HG03442 (cell line): ENCODE results near the gene ATP2C1.

ENCODE experiments used
- ATAC-seq: cut with Tn5 transposase; IDR thresholded peaks from one replicate; pipeline ENCODE4 v1.9.1; 2021; ENCODE audit warnings: mild to moderate bottlenecking, moderate library complexity; ENCODE audit not compliant: unreplicated experiment

The ATP2C1 gene

GRCh38 chr3:130974201-130974600 lies 80.3 kb downstream of the ATP2C1 start:
- ATAC-seq = no peak

- ATAC-seq = no peak
Observed at GRCh38 chr3:130975251-130975650, 81.4 kb downstream of the ATP2C1 start.

- ATAC-seq = no peak
Observed at GRCh38 chr3:130976706-130977105, 82.8 kb downstream of the ATP2C1 start.

- no peak for ATAC-seq
Observed at GRCh38 chr3:130979117-130979516, 85.2 kb downstream of the ATP2C1 start.

- ATAC-seq = no peak
Observed at GRCh38 chr3:130981469-130981868, 87.6 kb downstream of the ATP2C1 start.

- ATAC-seq = no peak
Observed at GRCh38 chr3:130990282-130990681, 96.4 kb downstream of the ATP2C1 start.

DNA sequence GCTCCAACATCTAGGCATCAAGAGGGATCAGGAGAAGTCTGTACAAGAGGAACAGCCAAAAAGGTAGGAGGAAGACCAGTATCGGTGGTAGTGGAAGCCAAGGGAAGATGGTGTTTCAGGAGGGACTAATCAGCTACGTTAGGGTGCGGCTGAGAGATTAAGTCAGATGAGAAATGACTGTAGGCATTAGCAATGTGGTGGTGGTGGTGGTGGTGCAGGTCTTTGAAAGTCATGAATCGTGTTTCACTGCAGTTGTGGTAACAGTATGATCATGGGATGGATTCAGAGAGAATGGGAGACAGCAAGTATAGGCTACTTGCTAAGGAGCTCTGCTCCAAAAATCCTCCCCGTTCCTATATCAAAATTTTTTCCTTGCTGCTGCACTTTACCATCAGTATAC lies 97.2 kb downstream of the ATP2C1 start:
- ATAC-seq = no peak

DNA sequence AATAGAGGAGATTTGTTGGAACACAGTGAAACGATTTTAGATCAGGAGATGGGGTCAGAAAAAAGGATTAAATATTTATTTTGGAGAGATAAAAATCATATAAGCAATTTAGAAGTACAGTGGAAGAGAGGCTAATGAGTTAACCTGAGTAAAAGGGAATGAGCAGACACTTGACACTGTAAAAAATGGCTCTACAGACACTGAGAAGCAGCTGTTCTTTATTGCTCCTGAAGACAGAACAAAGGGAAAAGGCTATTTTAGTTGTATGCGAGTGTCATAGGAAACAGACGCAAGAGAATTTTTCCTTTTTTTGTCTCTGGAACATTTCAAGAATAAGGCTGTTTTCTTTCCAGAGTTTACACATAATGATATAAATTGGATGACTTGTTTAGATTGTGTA lies 98.5 kb downstream of the ATP2C1 start:
- ATAC-seq = no peak

GRCh38 chr3:130997289-130997688 lies 103.4 kb downstream of the ATP2C1 start:
- ATAC-seq = no peak

DNA sequence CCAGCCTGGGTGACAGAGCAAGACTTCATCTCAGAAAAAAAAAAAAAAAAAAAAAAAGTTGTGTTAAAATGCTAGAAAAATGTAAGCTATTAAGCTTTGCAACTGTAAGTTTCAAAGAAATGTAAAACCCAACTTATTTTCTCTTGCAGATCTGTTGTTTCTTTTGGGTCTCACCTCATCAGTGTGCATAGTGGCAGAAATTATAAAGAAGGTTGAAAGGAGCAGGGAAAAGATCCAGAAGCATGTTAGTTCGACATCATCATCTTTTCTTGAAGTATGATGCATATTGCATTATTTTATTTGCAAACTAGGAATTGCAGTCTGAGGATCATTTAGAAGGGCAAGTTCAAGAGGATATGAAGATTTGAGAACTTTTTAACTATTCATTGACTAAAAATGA lies 107.2 kb downstream of the ATP2C1 start:
- no peak for ATAC-seq

GRCh38 chr3:131004603-131005002 lies 110.7 kb downstream of the ATP2C1 start:
- ATAC-seq = no peak

DNA sequence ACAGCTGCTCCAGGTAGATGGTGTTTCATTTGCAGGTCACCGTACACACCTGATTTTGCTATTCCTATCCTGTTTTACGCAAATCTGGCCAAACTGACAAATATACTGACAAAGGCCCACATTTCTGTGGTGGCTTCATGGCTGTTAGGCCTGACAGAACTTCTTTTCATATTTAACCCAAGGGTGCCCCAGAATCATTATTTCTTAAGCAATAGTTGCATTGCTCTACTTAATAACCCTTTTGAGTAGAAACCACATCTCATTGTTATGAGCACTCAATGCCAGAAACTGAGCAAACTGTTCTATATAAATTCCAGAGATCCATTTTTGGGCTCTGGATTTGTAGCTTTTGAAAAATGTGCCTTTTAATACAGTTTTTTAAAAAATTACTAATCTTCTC lies 113.4 kb downstream of the ATP2C1 start:
- ATAC-seq = no peak

GRCh38 chr3:131007782-131008181 lies 113.9 kb downstream of the ATP2C1 start:
- ATAC-seq = no peak

GRCh38 chr3:131008326-131008725 lies 114.4 kb downstream of the ATP2C1 start:
- ATAC-seq = no peak

DNA sequence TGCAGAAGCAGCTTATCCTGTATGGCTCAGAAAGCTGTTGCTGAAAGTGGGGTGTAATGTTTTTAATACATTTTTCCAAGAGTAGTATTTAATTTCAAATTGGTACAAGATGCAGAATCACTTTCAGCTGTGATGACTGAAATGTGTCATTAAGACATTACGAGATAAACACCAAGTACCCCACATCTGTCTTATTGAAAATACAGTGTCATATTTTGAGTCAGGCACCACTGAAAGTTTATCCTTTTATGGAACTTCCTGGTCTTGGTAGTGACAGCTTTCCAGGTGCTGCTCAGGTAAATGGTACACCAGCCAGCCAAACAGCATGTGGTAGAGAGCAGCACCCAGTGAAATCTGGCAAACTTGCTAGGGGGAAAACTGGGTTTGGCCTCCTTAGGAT lies 115.8 kb downstream of the ATP2C1 start:
- ATAC-seq = no peak

DNA sequence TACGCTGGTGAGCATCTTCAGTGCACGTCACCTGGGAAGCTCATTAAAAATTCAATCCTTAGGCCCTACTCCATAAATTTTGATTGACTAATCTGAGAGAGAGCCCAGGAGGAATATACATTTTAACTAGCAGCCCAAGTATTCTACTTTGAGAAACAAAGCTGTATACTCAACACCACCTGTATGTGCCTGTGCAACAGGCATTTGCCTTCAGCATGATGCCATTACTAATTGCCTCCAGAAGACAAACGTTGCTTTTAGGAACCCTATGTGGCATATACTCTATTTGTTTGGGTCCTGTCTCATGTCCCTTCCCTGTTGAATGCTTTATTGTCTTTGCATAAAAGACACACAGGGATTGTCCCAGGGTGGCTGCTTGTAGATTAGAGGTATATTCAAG lies 125.1 kb downstream of the ATP2C1 start:
- no peak for ATAC-seq

GRCh38 chr3:131020122-131020693 lies 126.3 kb downstream of the ATP2C1 start:
- ATAC-seq = no peak

- no peak for ATAC-seq
Observed at GRCh38 chr3:131025539-131025938, 131.7 kb downstream of the ATP2C1 start.

- ATAC-seq = peak; percentile 99
Observed at GRCh38 chr3:131026321-131027151, 132.7 kb downstream of the ATP2C1 start, which contains the start of the genes ASTE1 and NEK11. TSS of gene ASTE1 (minus strand) at chr3:131026825. CDS start at chr3:131025306, 1,519 bp downstream. TSS of gene NEK11 (plus strand) at chr3:131026877. CDS start at chr3:131029709, 2,832 bp downstream.

GRCh38 chr3:131028844-131029243 lies 135.0 kb downstream of the ATP2C1 start:
- no peak for ATAC-seq

GRCh38 chr3:131031660-131032059 lies 137.8 kb downstream of the ATP2C1 start:
- no peak for ATAC-seq

- ATAC-seq = no peak
Observed at GRCh38 chr3:131033480-131034080, 139.7 kb downstream of the ATP2C1 start.
